Measurements from ENCODE around the gene HOXC10.
A peak's percentile ranks its signal among the peaks of the same experiment; 100 is the strongest.

The HOXC10 gene

DNA sequence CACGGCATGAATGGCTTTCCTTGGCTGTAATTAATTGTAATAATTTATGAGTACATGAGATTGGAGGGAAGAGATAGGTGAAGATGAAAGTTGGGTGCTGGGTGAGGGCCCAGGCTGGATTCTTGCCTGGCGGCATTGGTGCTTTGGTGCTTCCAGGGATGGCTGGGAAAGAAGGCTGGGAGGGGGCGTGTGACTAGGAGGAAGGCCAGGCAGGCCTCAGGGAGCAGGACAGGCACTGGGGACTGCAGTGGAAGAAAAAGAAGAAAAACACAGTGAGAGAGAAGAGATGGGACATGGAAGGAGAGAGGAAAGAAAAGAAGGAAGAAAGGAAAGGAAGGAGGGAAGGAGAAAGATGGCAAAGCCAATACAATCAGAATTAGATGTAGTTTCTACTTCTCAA is 18.7 kb downstream of the HOXC10 start:
- DNase-seq (ENCODE audit: low read depth, low spot score): no peak

DNA sequence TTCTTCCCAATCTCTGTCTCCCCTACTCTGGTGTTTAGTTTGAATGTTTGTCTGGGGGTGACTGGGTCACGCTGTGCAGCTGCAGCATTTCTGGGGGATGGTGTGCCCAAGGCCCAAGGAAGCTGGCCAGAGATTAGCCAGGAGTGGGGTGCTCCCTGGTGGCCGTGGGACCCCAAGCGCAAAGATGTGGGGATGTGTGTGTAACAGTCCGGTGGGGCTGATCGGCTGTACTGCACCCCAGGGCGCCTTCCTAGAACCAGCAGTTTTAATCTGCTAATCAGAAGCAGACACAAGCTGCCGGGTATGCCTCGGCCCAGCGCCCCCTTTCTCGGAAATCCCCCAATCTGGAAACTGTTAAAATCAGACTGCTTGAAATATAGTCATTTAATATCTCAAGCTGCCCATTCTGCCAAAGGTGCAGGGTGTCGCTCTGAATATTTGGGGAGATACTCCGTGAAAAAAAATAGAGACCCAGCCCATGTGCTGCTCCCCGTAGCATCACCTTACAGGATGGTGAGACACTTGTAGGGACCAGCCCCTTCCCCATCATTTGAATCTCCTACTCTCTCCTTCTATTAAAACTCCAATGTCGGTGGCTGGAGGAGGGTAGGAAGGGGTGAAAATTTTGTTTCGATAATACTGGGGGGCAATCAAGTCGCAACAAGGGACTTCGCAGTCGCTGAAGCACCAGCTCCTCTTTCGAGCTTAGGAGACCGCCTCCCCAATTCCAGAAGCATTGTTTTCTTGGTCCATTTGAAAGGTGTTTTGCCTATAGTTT is 19.3 kb downstream of the HOXC10 start:
- no peak for DNase-seq (ENCODE audit: low read depth, low spot score)

DNA sequence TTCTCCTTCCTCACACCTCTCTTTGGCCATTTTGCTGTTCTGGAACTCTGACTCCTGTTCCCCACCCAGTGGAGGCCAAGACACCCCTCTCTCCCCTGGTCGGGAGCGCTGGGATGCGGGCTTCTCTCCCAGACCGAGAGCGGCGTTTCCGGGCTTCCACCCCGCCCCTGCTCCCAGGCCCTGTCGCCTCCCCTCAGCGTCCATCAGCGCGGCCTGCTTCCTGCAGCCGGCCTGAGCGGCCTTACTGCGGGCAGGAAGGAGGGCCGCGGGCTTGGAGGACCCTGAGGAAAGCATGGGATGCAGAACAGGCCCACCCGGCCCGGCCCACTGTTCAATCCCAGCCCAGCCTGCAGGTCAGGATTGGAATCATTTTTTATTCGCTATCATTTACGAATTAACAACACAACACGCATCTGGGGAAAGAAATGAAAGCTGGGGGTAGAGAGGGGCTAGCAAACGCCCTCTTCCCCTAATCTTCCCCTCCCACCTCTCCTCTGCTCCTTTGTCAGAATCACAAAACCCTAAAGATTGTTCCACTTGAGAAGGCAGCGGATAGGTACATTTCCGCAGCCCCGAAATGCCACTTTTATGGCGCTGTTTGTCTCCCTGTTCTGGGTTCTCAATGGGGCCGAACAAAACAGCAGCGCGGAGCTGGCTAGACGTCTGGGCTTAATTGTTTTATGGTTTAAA is 20.0 kb downstream of the HOXC10 start:
- DNase-seq (ENCODE audit: low read depth, low spot score): no peak

DNA sequence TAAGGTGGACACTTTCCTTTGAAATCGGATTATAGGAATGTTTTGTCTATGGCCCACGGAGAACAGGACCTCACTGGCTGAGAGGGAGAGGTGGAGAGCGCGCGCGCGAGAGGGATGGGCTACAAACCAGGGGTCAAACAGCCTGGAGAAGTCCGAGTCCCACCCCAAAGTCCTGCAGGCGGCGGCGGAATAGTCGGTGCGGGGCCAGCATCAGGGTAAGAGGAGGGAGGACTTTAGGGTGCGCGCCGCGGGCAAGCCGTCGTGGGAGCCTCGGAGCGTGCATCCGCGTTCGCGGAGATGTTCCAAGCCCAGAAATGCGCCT is 20.5 kb downstream of the HOXC10 start:
- no peak for DNase-seq (ENCODE audit: low read depth, low spot score)

DNA sequence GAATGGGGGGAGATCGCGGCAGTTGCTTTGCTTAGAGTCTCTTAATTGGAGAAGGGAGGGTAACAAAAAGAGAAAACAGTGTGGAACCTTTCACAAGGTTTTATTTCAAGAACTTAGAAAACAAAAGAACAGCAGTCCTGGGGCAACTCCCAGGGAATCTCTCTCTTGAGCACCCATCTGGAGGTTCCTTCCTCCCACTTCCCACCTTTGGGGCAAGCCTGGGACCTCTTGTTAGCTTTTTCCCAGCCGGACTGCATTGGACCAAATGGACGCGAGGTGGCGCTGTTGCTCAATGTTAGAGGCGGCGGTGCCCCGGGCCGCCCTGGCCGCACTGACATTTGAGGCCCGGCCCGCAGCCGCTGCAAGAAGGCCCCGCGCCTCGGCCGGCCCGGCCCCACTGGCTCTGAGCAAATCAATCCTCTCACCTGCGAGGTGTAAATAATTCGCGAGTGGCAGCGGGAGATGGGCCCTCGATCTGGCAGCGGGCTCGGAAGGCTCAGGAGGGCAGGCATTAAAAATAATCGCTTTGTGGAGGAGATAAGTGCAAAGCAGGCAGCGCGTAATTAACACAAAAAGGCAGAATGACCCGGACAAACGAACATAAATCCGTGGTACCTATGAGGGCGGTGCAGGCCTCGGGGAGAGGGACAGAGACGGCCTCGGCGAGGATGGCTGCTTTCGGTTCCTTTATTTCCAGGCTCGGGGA is 21.1 kb downstream of the HOXC10 start:
- DNase-seq (ENCODE audit: low read depth, low spot score): peak; percentile 75

DNA sequence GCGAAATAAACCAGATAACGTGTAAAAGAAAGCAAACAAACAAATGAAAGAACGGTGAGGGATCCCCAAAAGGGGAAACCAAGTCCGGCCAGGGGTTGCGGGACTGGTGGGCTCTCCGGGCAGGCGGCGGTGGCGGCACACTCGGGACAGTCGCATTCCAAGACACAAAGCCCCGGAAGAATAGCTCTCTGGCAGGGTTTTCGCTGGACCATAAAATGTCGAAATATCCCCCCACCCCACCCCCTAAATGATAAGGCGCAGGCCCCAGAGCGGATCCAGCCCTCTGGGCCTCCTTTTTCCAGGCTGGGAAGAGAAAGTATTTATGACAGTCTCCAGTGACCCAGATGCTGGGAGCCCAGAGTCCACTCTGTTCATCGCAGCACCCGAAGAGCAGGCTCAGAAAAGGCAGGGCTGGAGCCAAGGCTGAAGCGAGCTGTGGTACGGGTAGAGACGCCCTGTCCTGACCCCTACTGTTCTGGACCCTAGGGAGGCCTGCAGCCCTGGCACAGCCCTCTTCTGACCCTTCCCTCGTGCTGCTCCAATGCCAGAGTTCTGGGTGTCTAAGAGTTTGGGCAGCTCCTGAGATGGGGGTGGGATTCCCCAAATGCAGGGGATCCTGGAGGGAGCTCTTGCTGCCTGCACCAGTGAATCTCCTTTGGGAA is 21.7 kb downstream of the HOXC10 start:
- DNase-seq (ENCODE audit: low read depth, low spot score): no peak

DNA sequence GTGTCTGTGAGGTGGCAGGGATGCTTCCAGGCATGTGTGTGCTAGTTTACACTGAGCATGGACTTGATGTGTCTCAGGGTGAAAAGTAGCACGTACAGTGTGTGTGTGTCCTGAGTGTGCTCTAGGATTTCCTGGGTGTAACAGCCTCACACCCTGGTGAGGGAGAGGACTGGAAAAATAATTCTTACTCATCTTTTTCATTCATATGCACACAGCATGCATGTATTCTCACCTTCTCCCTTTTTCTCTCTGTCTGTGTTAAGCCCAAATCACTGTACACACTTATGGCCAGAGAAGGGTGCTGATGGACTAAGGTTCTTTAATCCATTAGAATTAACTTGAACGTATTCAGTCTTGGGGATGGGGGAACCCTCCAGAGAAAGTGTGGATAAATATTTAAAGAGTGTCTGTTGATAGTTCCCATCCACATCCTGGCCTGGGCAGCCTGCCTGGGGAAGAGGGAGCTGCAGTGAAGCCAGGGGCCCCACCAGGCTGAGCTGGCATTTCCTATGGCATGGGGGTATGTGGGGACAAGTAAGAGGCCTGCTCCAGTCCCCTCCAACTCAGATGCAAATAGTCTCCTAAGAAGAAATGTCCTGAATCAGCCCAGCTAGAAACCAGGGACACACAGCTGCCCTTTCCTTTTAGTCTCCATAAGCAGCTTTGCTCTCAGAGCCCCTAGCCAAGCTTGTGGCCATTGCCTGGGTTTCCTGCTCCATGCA is 22.8 kb downstream of the HOXC10 start:
- DNase-seq (ENCODE audit: low read depth, low spot score): no peak

DNA sequence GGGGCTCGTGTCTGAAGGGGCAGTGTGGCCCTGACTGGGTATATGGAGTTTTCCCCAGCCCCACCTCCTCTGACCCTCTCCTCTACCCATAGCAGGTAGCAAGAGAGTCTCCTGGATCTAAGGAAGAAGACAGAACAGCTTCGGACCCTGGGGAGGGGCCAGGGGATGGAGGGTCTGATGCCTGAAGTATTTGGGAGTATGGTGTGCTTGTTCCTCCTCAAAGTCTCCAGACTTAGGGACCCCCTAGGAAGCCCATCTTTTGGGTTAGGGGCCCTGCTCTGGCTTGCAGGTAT is 23.3 kb downstream of the HOXC10 start:
- no peak for DNase-seq (ENCODE audit: low read depth, low spot score)

DNA sequence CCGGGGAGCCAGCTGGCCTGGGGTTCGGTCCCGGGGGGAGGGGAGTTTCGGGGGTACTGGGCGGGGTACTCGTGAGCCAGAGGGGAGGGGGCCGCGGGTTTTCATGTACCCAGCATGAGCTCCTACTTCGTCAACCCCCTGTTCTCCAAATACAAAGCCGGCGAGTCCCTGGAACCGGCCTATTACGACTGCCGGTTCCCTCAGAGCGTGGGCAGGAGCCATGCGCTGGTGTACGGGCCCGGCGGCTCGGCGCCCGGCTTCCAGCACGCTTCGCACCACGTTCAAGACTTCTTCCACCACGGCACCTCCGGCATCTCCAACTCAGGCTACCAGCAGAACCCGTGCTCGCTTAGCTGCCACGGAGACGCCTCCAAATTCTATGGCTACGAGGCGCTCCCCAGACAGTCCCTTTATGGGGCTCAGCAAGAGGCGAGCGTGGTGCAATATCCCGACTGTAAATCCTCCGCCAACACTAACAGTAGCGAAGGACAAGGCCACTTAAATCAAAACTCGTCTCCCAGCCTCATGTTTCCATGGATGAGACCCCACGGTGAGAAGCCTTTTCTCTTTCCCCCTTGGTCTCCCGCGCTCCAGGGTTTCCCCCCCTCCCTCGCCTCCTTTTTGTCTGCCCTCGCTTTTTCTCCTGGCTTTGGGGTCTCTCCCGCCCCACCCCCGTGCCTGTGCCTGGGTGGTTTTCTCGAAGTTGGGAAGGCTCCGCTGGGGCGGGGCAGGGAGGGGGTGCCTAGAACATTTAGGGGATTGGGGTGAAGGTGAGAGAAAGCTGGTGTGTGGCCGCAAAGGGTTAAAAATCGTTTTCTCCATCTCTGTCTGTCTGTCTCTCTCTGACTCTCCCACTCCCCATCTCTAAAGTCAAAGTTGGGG is 24.5 kb downstream of the HOXC10 start:
- no peak for DNase-seq (ENCODE audit: low read depth, low spot score)

DNA sequence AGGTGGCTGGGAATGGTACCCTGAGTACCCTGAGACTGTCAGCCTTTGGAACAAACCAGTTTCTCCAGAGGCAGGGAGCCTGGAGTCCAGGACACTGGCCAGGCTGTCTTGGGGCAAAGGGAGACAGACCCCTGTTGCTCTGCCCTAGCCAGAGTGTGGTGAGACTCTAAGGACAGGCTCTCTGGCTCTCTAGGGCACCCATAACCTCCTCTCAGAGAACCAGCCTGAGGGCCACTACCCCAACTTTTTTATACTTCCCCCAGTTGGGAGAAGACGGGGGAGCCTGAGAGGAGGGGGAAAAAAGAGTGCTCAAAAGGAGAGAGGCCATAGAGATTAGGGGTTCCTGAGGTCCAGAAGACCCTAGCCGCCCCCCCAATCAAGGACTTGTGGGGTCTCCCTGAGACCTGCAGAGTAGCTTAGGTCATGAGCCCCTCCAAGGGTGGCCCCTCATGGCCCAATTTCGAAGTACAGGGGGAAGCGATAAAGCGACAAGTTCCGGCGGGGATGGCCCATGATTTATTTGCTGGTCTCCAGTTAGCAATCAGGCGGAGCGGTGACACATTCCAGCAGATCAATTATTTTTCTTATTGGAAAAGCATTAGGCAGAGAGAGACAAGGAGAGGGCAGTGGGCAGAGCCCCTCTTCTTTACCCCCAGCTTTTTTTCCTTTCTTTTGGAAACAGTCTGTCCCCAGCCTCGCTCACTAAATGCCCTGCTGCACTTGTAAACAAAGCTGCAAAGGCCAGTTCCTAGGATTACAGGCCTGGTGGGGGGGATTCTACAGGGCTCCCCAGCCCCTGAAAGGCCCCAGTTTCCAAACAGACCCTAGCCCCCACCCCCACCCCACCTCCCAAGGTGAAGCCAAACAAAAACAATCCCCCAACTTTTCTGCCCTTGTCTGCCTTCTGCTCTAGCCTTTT is 25.4 kb downstream of the HOXC10 start:
- no peak for DNase-seq (ENCODE audit: low read depth, low spot score)

DNA sequence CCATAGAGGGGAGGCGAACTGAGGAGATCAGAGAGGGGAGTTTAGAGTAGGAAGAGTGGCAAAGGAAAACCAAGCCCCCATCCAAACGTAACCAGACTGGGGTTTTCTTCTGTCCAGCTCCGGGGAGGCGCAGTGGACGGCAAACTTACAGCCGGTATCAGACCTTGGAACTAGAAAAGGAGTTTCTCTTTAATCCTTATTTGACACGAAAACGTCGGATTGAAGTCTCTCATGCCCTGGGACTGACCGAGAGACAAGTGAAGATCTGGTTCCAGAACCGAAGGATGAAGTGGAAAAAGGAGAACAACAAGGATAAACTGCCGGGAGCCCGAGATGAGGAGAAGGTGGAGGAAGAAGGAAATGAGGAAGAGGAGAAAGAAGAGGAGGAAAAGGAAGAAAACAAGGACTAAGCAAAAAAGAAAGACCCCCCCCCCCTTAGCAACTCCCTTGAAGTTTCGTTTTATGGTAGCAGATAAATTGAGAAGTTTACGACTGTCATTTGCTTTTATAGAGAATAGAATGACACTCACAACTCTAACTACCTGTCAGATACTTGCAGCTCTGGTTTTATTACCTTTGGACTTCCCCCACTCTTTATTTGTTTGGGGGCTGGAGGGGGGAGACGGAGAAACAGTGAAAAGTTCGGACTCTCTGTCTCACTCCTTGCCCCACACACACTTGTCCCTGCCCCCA is 26.2 kb downstream of the HOXC10 start:
- DNase-seq (ENCODE audit: low read depth, low spot score): no peak

DNA sequence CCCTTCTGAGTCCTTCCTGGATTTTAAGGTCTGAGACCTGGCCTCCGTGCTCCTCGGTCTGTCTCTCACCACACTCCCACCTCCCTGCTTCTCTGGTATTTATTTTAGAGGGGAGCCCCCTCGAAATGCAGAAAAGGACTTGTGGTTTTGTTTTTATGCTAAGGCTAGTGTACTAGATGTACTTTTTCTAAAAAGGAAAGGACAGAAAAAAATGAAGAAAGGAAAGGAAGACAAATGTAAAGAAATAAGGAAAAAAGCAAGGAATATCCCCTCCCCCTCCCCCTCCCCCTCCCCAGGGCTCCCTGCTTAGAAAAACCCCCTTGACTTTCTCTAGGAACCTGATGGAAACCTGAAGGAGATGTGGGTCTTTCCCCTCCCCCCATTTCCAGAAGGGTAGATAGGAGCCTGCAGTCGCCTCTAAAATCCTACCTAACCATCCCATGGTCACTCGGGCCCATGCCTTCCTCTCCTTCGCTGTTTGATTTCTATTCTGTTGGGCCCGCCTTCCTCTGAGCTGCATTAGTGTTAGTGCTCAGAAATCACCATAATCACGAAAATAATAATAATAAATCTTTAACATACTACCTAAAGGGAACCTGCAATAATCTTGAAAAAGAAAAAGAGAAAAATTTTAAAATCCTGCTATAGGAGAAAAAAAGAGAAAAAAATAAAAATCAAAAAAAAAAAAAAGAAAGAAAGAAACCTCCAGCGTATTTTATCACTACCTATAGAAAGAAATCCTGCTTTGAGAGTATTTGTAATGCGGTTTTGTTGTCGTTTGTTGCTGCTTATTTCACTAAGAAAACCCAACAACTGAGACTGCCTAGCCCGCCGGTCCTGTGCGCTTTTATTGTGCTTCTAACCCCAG is 27.0 kb downstream of the HOXC10 start:
- DNase-seq (ENCODE audit: low read depth, low spot score): no peak

DNA sequence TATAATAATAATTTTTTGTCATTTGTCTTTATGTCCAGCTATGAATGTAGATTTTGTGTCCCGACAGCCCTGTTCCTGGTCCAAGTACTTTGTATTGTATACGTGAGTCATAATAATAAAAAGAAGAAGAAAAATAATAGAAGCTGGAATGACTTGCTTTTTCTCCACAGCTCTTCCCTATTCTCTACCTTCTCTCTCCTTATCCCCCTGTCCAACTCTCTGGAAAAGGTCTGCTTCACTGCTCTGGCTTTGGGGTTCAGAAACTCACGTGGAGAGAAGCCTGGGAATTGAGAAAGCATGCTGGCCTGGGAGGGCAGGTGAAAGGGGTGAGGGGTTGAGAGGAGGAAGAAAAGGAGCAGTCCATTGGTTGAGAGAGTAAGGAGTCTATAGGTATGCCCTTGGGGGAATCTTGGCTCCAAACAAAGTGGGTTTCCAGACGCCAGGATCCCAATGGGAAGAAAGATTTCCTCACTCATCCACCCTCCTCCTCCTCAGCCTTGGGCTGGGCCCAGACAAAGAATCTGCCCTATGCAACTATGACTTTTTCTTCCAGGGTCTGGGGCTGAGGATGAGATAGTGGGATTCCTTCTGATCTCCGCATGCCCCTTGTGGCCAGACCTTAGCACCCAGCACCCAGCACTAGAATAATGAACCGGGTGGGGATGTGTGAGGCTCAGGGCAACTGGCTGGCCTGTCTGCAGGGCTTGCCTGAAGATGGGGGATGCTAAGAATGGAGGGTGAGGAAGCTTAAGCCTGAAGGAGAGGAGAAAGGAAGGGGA is 27.9 kb downstream of the HOXC10 start:
- DNase-seq (ENCODE audit: low read depth, low spot score): no peak

DNA sequence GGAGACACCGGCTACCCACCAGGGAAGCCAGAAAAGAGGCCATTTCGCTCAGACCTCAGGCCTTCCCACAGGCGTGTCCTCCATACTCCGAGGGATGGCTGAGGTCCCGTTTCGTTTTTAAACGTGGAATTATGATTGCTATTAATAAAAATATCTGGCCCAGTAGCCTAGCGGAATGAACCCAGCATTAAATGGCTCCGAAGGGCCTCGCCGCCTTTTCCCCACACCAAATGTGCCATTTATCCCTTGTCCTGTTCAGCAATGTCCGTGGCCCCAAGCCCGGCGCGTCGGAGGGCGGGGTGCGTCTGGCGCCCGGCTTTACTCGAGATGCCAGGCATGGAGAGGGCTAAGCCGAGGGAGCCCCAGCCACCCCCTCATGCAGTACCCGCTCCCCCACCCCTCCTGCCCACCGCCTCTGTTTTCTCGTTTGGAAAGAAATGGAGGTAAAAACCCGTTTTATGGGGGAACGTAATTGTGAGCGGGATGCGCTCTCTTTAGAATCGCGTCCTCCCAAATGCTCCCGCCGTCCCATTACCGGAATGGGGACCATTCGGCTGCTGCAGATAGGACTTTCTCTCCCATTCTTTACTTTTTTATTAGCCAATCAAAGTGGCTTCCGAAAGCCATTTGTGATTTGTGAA is 29.6 kb downstream of the HOXC10 start:
- no peak for DNase-seq (ENCODE audit: low read depth, low spot score)

DNA sequence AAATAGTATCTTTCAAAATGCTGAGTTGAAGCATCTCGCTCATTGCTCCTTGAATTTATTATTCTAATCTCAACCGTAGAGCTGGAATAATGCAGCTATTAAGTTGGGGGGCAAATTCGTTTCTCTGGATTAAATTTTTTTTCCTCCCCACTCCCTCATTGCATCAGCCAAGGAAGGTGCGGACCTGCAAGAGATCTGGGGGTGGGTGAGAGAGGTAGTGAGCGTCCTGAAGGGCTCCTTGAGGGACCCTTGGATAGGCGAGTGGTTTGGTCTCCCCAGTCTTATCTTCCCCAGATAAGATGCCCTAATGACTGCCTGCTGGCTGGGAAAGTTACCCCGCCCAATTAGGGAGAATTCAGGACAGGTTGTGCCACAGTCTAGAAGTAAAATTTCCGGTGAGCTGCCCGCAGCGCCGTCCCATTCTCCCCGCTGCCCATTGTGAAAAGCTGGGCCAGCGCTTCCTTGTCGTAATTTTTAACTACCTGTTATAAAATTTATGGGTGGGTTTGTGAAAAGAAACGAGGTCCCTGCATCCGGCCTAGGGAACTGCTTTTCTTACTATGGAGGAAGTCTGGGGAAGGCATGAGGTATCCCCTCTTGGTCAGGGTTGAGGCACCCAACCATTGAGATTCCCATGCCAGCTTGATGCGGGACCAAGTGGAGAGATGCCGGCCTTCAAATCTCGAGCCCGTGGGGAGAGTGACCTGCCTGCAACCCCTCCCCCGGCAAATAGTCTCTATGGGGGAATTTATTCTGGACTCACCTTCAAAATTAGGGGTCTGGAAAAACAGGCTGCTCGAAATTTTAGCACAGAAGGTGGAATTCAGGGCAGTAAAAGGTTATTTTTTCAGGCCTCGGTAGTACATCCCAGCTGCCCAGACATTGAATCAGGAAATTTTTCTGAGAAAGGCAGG is 30.3 kb downstream of the HOXC10 start:
- no peak for DNase-seq (ENCODE audit: low read depth, low spot score)

DNA sequence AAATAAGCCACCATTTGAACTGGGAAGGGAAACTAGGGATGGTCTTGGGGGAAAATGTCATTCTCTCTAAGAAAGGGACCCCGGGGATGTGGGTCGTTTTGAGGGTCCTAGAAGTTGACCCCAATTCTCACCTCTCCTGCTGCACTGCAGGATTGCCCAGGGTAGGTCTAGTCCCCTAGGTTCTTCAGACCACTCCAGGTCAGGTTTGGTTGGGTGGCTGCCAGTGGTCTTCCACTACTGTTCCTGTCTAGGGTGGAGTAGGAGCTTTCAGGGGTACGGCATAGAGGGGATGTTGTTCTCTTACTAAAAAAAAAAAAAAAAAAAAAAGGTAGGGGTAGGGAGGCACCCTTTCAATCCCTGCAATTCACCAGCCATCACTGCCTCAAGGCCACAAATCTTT is 31.1 kb downstream of the HOXC10 start:
- DNase-seq (ENCODE audit: low read depth, low spot score): no peak

Data from activated CD4-positive, CD25-positive, alpha-beta regulatory T cell treated with anti-CD3 and anti-CD28 coated beads, Interleukin-2, amount 50 U/mL, for 16 hours (primary cell).